Ovary (tissue), 9 donors: ENCODE results near the gene LIFR. TPM values are rescaled to one million over a fixed set of nuclear protein-coding genes. Genes with fewer than 3 reads are reported as not detected.

Source experiments
- DNase-seq, 5 donors: peaks; one replicate each; pipeline ENCODE4 v3.0.0-alpha.2; 2019 to 2020
- H3K27ac ChIP-seq, 2 donors: fragments of 200-600 bp; one replicate each; pipeline versions ENCODE4 v1.5.1 to v1.8.0; 2019 to 2022
- H3K27me3 ChIP-seq: fragments of 200-600 bp; one replicate; pipeline ENCODE4 v1.8.0; 2022
- H3K36me3 ChIP-seq: fragments of 200-600 bp; sonication (generic); one replicate; pipeline ENCODE4 v1.5.1; 2019
- H3K4me1 ChIP-seq: one replicate; pipeline ENCODE4 v1.8.1; 2013; ENCODE audit warnings: mild to moderate bottlenecking, moderate library complexity; ENCODE audit not compliant: insufficient read depth
- H3K4me3 ChIP-seq: fragments of 200-600 bp; sonication (generic); one replicate; pipeline ENCODE4 v1.5.1; 2017
- H3K9me3 ChIP-seq, 2 donors: fragments of 200-600 bp in 1 of 2; sonication (generic) in 1 of 2; one replicate each; pipeline versions ENCODE4 v1.5.1 to v1.8.1; 2013 to 2019; ENCODE audit warnings: mild to moderate bottlenecking in 1 of 2, moderate library complexity in 1 of 2
- CTCF ChIP-seq, 3 donors: fragments of 450-650 bp in 2 of 3; fragments of 200-600 bp in 1 of 3; IDR thresholded peaks; one replicate each; pipeline versions ENCODE4 v1.5.1 to v1.8.0; 2016 to 2022; ENCODE audit warnings: antibody characterized with exemption in 3 of 3, mild to moderate bottlenecking in 1 of 3
- EP300 ChIP-seq: sonication (generic); formaldehyde crosslinking; IDR thresholded peaks from one replicate; pipeline ENCODE4 v1.6.1; 2017; ENCODE audit warnings: antibody characterized with exemption
- POLR2A ChIP-seq: fragments of 450-650 bp; IDR thresholded peaks from one replicate; pipeline ENCODE4 v1.6.1; 2017; ENCODE audit warnings: antibody characterized with exemption, mild to moderate bottlenecking, moderate library complexity
- WGBS, 3 donors: extraction: QIAGEN DNeasy Blood & Tissue Kit in 1 of 3; methylation state at CpG; one replicate each; pipeline versions ENCODE4 v1.1.5 to v1.1.7; 2013 to 2017; 5-methylcytosine and 5-hydroxymethylcytosine counted together
- intact Hi-C, 4 donors: fragments of 100-400 bp; cut with DNase I; formaldehyde crosslinking; loops; one replicate each; pipeline versions ENCODE4 v1.11.0 to v1.15.1; 2022 to 2023
- polyA plus RNA-seq, 2 donors: library from polyadenylated mRNA; stranded (reverse); fragments of 200-250 nt in 1 of 2; fragments of 350-450 nt in 1 of 2; fragmentation: Illumina TruSeq in 1 of 2; extraction: RNeasy Lipid Tissue Mini Kit (QIAGEN cat#74804) in 1 of 2; gene quantifications; one replicate each; pipeline ENCODE4 v1.2.3, GENCODE V29; 2013 to 2014
- total RNA-seq, 7 donors: library from RNA; depleted of rRNA in 2 of 7; stranded (reverse); fragments of >200 nt in 2 of 7; fragmentation: NEBNext Ultra II Directional in 3 of 7; extraction: Animal tissue kit (Norgen Biotek cat#: 25700) in 3 of 7; gene quantifications; one replicate each; pipeline versions ENCODE4 v1.1.0 to v1.2.4, GENCODE V29; 2016 to 2023
- donor health status: DM: no; HTN: no; CAD: no; lungs with moderate emphysema.
- donor health status: DM: no; HTN: no; CAD: no.
- donor health status: Bipolar disorder and iron deficiency.
- donor health status: DM: yes; HTN: yes; CAD: no.
- donor health status: DM: no; HTN: no; CAD: no.
- donor health status: DM: yes; HTN: yes; CAD: no.

Gene LIFR
- total and polyA plus RNA-seq, 9 donors, result 17.3 to 143 (median 89.3) TPM

GRCh38 chr5:38452201-38452600, 104.2 kb downstream of the LIFR start:
- intact Hi-C loops, result no loop called here
- Histone ChIP-seq H3K27me3 (no peaks in the 10 kb centered on the region), H3K4me3 (no peak overlapping the region), H3K9me3 (no peaks in the 10 kb centered on the region), H3K36me3 (no peaks in the 10 kb centered on the region), H3K4me1 (peaks cover 2% of the 10 kb centered on the region), H3K27ac (no peak overlapping the region)
- no peak for DNase-seq
- 95 to 99% (median 95%) methylated on average over 4 of the region's 4 CpGs for WGBS, 3 donors
- TF ChIP-seq EP300 (no peak), POLR2A (no peak), CTCF (IDR thresholded peaks at IDR 0.05) (no peak)

- Histone ChIP-seq H3K27ac (no peak overlapping the region), H3K27me3 (no peaks in the 10 kb centered on the region), H3K4me3 (no peak overlapping the region), H3K36me3 (no peaks in the 10 kb centered on the region), H3K9me3 (no peaks in the 10 kb centered on the region), H3K4me1 (peaks cover 2% of the 10 kb centered on the region)
- 90 to 94% (median 92%) methylated on average over 9 of the region's 9 CpGs for WGBS, 3 donors
- DNase-seq, result no peak
- no peak for TF ChIP-seq POLR2A
- TF ChIP-seq EP300, result no peak
- TF ChIP-seq CTCF (IDR thresholded peaks at IDR 0.05), result no peak
- intact Hi-C loops, result no loop called here
Measured at GRCh38 chr5:38451074-38451725, 105.2 kb downstream of the LIFR start.

GRCh38 chr5:38450627-38451026, 105.8 kb downstream of the LIFR start:
- TF ChIP-seq POLR2A (no peak), EP300 (no peak), CTCF (IDR thresholded peaks at IDR 0.05) (no peak)
- Histone ChIP-seq H3K4me3 (no peak overlapping the region), H3K27ac (no peak overlapping the region), H3K9me3 (no peaks in the 10 kb centered on the region), H3K4me1 (peaks cover 2% of the 10 kb centered on the region), H3K36me3 (no peaks in the 10 kb centered on the region), H3K27me3 (no peaks in the 10 kb centered on the region)
- 92 to 97% (median 94%) methylated on average over 6 of the region's 6 CpGs for WGBS, 3 donors
- DNase-seq, result no peak
- intact Hi-C loops, result no loop called here

GRCh38 chr5:38448568-38449350, 107.7 kb downstream of the LIFR start:
- no peak for DNase-seq
- intact Hi-C loops, result loop anchor here in 1 of 4 donors (5.0 kb wide), 1 partner anchor 359 kb away; no protein-coding TSS in a partner anchor
- Histone ChIP-seq H3K4me3 (no peak overlapping the region), H3K27me3 (no peaks in the 10 kb centered on the region), H3K27ac (no peak overlapping the region), H3K9me3 (no peaks in the 10 kb centered on the region), H3K36me3 (no peaks in the 10 kb centered on the region), H3K4me1 (peaks cover 2% of the 10 kb centered on the region)
- no peak for TF ChIP-seq EP300
- WGBS, 3 donors, result 78 to 88% (median 88%) methylated on average over 9 of the region's 9 CpGs

- H3K4me1 ChIP-seq, result peaks cover 2% of the 10 kb centered on the region
- TF ChIP-seq POLR2A (no peak), CTCF (IDR thresholded peaks at IDR 0.05) (no peak), EP300 (no peak)
- no peaks in the 10 kb centered on the region for H3K9me3 ChIP-seq
- no peak overlapping the region for H3K27ac ChIP-seq
- WGBS, 3 donors, result 53 to 59% (median 58%) methylated on average over 5 of the region's 5 CpGs
- H3K4me3 ChIP-seq, result no peak overlapping the region
- no peaks in the 10 kb centered on the region for H3K36me3 ChIP-seq
- intact Hi-C loops, result loop anchor here in 1 of 4 donors (5.0 kb wide), 1 partner anchor 360 kb away; no protein-coding TSS in a partner anchor
- H3K27me3 ChIP-seq, result no peaks in the 10 kb centered on the region
- DNase-seq, result peak in 2 of 5 donors; percentile 31 to 60
Measured at GRCh38 chr5:38447786-38448185, 108.7 kb downstream of the LIFR start.
